HG03520 (cell line): ENCODE results near the gene DDIT3.

Source experiments
- ATAC-seq: cut with Tn5 transposase; IDR thresholded peaks from one replicate; pipeline ENCODE4 v1.9.1; 2021; ENCODE audit warnings: mild to moderate bottlenecking, moderate library complexity; ENCODE audit not compliant: unreplicated experiment

Gene DDIT3

GRCh38 chr12:57547288-57548012, 27.1 kb upstream of the DDIT3 start:
- no peak for ATAC-seq

GRCh38 chr12:57546438-57547287, 26.3 kb upstream of the DDIT3 start, which contains the start of gene DCTN2:
Gene DCTN2, minus strand, starts transcription at chr12:57547192. Its CDS starts 129 bp downstream, at chr12:57547063.
- ATAC-seq, result peak; percentile 99

DNA sequence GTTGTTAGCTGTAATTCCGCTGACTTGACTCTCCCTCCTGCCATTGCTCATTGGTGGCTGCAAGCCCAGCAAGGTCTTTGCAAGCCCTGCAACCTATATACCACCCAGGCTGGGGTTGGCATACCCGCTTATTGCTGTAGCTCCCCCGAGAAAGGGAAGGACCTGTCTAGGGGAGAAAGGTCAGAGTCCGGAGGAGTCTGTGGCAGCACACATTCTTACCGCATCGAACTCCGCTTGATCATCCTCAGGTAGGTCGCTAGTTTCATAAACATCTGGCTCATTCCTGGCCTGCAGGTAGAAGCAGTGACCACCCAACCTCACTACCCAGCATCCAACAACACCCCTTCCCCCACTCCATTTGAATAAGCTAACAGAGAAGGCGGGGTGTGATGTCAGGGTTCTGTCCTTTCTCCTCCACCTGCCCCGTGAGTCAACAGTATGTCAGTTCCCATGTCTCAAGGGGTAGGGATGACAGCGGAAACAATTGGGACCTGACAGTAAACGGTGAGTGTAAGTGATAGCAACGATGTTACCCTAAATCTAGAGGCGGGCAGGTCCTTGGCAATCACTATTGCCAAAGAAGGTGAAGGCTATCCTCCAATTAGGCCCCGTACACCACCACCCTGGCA, 25.6 kb upstream of the DDIT3 start:
- no peak for ATAC-seq

DNA sequence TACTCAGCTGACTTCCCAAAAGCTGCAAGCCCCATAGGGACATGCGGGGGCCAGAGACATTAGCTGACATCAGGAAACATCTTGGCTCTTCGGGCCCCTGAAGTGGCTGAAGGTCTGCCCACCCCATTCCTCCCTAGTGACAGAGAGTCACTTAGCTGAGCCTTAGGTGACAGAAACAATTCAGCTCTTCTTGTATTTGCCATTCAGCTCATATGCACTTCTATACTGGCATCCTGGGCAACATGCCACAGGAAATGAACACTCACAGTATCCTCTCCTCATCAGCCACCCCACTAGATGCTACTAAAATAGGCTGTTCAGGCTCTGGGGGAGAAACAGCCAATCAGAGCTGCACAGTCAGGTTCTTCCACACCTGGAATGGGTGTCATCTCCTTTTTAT, 23.3 kb upstream of the DDIT3 start:
- no peak for ATAC-seq

DNA sequence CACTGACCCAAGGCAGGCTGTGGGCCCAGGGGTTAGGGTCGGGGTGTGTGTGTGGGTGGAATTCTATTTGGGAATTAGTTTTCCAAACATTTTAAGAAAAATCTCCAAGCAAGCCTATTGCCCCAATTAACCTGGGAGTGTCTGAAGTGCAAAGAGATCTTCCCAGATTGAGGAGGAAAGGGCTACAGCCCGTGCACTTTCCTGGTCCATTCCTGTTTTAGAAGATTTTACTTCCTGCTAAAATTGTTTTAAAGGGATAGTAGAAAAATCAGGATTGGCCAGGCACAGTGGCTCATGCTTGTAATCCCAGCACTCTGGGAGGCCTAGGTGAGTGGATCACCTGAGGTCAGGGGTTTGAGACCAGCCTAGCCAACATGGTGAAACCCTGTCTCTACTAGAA, 21.4 kb upstream of the DDIT3 start:
- ATAC-seq, result no peak

DNA sequence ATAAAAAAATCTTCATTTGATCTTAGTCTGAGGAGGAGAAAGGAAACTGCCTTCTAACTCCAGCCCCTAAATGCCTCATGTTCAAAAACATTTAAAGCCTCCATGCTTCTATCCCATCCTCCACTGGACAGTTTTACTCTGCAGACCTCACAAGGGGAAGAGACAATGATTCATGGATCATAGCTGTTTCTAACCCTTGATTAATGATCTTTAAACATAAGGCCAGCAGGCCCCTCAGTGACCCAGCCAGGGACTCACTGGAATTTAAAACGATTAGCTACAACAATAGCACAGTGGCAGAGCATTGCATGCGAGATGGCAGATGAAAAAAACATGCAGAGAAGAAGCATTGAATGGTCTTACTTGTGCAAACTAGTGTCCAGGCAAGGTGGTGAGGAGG, 20.7 kb upstream of the DDIT3 start:
- ATAC-seq, result no peak

DNA sequence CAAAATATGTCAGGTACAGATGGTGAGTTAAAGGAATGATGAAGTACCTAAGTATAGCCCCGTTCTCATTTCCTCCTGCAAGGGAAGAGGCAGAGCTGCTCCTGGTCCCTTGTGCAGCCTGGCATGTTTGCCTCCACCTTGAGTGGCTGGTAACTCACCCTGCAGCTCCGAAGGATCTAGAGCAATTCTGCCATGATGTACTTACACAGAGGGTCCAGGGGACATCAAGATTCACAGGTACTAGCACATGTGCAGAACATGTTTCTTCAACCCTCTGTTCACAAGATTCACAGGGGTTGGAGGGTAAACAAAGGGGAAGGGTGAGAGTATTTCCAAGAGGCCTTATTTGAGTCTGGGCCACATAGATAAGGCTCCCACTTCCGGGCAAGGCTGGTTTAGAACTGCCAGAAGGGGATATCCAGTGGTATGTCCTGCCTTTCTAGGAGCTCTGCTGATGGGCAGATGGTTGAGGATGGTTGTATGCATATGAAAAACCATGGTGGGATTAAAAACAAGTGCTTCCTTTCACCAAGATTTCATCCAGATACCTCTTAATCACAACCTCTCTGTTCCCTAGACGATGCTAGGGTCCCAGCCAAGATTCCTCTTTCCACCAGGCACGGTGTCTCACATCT, 18.9 kb upstream of the DDIT3 start:
- ATAC-seq, result no peak

DNA sequence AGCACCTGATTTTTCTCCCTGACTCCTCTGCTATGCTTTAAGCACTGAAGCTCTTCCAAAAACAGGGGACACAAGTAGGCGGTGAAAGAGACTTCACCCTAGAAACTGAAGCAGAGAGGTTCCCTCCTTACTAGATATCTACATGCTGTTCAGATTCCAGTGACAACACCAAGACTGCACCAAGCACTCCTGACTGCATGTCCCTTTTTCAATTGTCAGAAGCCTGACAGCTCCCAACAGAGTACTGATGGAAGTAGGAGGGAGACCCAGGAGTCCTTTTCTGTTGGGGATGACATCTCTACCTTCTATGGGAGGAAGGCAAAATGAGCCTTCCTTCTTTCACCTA, 16.3 kb upstream of the DDIT3 start:
- no peak for ATAC-seq

- ATAC-seq, result no peak
Measured at GRCh38 chr12:57535764-57536596, 15.7 kb upstream of the DDIT3 start.

GRCh38 chr12:57534991-57535543, 14.8 kb upstream of the DDIT3 start:
- ATAC-seq, result no peak

GRCh38 chr12:57534250-57534649, 13.9 kb upstream of the DDIT3 start:
- ATAC-seq, result no peak

GRCh38 chr12:57533108-57533507, 12.8 kb upstream of the DDIT3 start:
- no peak for ATAC-seq

DNA sequence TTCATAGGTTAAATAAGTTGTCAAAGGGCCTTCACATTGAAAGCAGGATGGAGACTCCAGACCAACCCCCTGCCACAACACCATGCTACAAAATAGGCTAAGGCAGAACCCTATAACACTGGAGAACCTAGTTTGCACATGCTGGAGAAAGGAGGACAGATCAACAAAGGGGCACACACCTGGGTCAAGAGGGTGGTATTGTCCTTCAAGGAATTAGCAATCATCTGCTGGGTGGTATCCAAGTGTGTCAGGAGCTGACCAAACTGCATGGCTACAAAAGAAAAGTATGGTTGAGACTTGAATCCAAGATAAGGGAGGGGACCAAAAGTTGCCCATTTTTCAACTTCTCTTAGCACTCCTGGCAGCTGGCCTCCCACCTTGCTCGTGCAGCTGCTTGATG, 11.5 kb upstream of the DDIT3 start:
- no peak for ATAC-seq

GRCh38 chr12:57530396-57531142, 10.3 kb upstream of the DDIT3 start:
- ATAC-seq, result no peak

GRCh38 chr12:57529831-57530230, 9.5 kb upstream of the DDIT3 start:
- no peak for ATAC-seq

- no peak for ATAC-seq
Measured at GRCh38 chr12:57528831-57529555, 8.7 kb upstream of the DDIT3 start.

- ATAC-seq, result no peak
Measured at GRCh38 chr12:57528176-57528575, 7.9 kb upstream of the DDIT3 start.

- no peak for ATAC-seq
Measured at GRCh38 chr12:57527184-57527583, 6.9 kb upstream of the DDIT3 start.
